Liver (tissue), 3 donors: ENCODE data around the gene PELO.

ENCODE experiments used
- ATF3 ChIP-seq: IDR thresholded peaks from 2 replicates; pipeline ENCODE4 v1.6.1; 2016; ENCODE audit warnings: antibody characterized with exemption
- CTCF ChIP-seq: fragments of 150-350 bp; IDR thresholded peaks from 2 replicates; pipeline ENCODE4 v1.5.1; 2017; ENCODE audit warnings: improper control_type of control experiment, low read depth, low read length; ENCODE audit not compliant: missing input control
- FOXA1 ChIP-seq: IDR thresholded peaks from 2 replicates; pipeline ENCODE4 v1.6.1; 2016; ENCODE audit warnings: antibody characterized with exemption
- GABPA ChIP-seq, 2 donors: IDR thresholded peaks in 1 of 2; conservative IDR thresholded peaks in 1 of 2; 2 replicates each; pipeline ENCODE4 v1.6.1; 2016; ENCODE audit warnings: antibody characterized with exemption in 2 of 2, mild to moderate bottlenecking in 1 of 2, moderate library complexity in 1 of 2
- JUND ChIP-seq, 2 donors: IDR thresholded peaks; 2 replicates each; pipeline ENCODE4 v1.6.1; 2016; ENCODE audit warnings: antibody characterized with exemption in 2 of 2
- MAX ChIP-seq: IDR thresholded peaks from 2 replicates; pipeline ENCODE4 v1.6.1; 2016; ENCODE audit warnings: antibody characterized with exemption
- RAD21 ChIP-seq, 2 donors: IDR thresholded peaks; 2 replicates each; pipeline ENCODE4 v1.6.1; 2016; ENCODE audit warnings: antibody characterized with exemption in 2 of 2, mild to moderate bottlenecking in 2 of 2
- REST ChIP-seq: IDR thresholded peaks from 2 replicates; pipeline ENCODE4 v1.6.1; 2016; ENCODE audit warnings: antibody characterized with exemption, mild to moderate bottlenecking
- TAF1 ChIP-seq: conservative IDR thresholded peaks from 2 replicates; pipeline ENCODE4 v1.6.1; 2016; ENCODE audit warnings: antibody characterized with exemption, mild to moderate bottlenecking
- YY1 ChIP-seq: IDR thresholded peaks from 2 replicates; pipeline ENCODE4 v1.6.1; 2016; ENCODE audit warnings: antibody characterized with exemption, mild to moderate bottlenecking
- donor health status: healthy.
- donor health status: healthy.

- no peak for TF ChIP-seq CTCF
- no peak for TF ChIP-seq GABPA (IDR thresholded peaks at IDR 0.05 in 1 of 2, conservative IDR thresholded peaks at IDR 0.05 in 1 of 2)
- TF ChIP-seq MAX: no peak
- TF ChIP-seq ATF3: no peak
- TF ChIP-seq YY1: no peak
- TF ChIP-seq RAD21 (IDR thresholded peaks at IDR 0.05): no peak
- no peak for TF ChIP-seq REST
- TF ChIP-seq FOXA1: no peak
- TF ChIP-seq JUND (IDR thresholded peaks at IDR 0.05): no peak
- no peak for TF ChIP-seq TAF1
Observed at GRCh38 chr5:52808316-52808901, 20.7 kb downstream of the PELO start.
